MV-4-11 (cell line): Measurements from ENCODE around the gene SLC47A2.

Experiments used
- DNase-seq: peaks from one replicate; lab custom pipeline; 2025; lab: John Stamatoyannopoulos, UW

SLC47A2 gene

DNA sequence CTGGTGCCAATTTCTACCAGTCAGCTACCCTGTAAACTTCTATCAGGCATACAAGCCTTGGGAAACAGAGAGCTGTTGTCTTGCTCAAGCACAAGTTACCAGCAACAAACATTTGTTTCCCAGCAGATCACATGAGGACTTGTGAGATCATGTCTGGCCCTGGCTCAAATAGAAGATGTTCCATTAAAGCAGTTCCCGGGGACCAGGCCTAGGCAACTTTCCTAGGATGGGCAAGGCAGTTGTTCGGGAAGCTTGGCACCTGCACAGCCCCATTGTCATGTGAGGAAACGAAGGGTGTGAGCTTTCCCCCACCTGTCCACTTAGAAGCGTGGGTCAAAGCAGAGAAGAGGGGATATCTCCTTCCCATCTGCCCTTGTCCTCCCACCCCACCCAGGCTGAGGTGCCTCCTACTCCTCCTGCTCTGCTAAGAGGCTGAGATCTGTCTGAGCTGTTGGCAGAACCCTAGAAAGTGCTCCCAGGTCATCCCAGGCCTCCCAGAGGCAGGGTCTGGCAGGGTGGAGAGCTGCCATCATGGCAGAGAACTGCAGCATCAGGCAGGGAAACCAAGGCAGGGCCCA lies 11.2 kb upstream of the SLC47A2 start:
- DNase-seq = peak; percentile 15

DNA sequence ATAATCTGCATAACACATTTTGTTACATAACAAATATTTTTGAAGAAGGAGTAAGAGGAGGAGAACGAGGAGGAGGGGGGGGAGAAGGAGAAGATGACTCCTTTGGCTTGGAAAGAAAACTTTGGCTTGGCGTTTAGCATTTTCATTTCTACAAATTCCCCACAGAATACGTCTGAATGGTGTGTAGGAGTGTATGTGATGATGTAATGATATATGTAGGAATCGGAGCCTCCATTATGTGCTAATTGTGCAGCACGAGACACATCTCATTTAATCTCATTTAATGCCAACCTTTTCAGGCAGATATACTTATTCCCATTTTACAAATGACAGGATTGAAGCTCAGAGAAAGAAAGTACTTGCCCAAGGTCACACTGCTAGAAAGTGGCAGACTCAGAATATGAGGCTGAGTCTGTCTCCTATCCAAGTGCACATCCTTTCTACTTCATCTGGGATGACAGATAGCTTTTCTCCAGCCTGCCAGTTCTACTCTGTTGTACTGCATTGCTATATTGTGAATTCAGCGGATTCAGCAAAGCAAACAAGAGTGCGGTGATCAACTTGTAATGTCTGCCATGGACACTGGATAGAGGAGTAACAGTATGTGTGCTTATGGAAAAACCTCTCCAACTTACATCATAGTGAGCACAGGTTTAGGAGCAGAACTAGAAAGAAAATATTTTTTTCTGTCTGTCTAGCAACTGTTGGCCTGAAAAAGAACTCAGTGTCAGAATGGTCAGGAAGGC lies 10.4 kb upstream of the SLC47A2 start:
- no peak for DNase-seq

DNA sequence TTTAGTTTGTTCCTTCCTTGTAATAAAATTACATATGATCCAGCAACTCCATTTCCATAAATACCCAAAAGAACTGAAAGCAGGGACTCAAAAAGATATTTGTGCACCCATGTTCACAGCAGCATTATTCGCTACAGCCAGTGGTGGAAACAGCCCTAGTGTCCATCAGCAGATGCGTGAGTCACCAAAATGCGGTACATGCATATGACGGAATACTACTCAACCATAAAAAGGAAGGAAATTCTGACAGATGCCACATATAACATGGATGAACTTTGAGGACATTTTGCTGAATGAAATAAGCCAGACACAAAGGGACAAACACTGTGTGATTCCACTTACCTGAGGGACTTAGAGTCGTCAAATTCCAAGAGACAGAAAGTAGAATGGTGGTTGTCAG lies 9.1 kb upstream of the SLC47A2 start:
- DNase-seq = peak; percentile 10

DNA sequence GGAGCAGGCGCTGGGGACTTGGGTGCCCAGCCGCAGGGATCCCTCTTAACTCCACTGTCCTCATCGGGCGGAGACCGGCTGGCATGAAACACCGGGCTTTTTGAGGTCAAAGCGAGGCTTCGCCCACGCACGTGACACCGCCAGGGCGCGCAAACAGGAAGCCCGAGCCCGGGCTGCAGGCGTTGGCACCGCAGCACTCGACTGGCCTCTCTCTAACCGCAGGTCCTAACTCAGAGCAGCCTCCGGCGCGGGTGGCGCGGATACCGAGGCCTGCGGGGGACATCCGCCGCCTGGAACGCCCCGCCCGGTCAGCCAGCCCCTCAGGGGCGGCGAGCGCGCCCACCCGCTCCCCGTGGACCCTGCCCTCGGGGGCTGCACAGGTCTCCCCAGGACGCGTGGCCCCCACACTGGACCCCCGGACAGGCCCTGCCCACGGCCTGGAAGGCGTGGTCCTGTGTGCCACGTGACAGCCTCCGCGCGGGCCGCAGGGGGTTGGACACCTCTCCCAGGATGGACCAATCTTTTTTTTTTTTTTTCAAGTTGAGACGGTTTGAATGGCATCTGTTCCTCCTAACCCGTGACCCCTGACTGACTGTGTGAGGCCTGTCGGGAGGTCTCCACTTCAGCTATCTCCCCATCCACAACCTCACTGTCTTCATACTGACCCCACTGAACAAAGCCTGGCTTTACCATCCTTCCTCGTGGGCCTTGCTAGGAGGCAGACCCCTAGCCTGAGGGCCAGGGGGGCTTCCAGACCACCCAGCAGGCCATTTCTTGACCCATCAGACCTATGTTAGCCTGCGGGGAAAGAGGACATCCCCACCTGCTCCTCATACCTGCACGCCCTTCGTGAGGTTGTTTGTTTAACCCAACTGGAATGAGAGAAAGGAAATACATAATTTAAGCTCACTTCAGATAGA lies 8.4 kb upstream of the SLC47A2 start:
- peak; percentile 71 for DNase-seq

DNA sequence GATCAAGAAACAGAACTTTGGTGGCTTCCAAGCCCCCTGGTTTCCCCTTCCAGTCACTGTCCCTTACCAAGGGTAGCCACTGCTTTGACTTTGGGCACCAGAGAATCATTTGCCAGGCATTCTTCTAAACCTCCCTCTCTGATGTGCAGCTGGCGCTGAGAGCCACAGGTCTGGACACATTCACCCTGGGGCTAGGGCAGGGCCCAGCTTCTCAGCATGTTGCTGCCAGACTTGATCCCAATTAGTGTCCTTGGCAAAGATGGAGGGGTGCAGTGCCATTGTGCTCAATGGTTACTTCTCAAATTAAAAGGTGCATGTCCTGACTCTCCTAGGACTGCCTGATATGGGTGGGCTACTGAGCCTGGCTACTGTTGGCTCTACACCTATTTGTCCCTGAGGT lies 7.6 kb upstream of the SLC47A2 start:
- DNase-seq = no peak

DNA sequence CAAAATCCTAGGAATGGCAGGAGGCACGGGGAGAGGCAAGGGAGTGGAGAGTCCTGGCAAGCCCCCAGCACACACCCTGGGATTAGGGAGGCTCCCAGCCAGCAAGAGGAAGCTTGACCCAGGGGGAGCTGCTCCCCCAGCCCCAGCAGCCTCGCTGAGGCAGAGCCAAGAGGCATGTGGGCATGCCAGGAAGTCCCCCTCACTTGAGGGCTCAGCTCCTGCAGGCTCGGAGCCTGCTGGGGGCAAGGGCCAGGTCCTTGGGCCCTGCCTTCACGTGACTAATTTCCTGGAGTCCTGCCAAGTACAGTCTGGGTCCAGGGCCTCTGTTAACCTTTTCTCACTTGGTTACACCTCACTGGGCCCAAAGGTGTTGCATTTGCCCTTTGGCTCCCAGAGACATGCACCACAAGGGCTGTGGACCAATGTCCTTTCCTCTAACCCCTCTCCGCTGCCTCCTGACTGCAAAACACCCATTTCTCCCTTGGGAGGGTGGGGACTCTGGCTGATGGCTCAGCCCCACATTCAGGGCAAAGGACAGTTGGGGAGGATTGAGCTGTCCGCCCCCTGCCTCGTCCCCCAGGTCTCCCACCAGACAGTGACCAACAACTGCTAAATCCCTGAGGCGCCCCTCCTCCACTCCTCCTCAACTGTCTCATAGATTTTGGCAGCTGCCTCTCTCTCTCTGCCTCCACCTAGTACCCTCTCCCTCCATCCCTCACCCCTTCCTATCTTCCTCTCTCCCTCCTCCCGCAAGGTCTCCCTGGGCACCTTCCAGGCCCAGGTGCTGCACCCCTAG lies 4.4 kb upstream of the SLC47A2 start:
- no peak for DNase-seq

DNA sequence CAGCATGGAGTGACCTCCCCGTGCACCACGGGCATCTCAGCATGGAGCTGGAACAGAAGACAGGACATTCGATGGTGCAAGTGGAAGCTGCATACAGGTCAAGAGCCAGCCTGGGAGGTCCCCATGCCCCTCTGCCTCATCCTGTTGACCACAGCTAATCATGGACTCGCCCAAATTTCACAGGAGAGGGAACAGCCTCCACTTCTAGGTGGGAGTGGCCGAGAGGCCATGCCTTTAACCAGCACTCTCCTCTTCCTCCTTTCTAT lies 3.8 kb upstream of the SLC47A2 start:
- peak; percentile 52 for DNase-seq

DNA sequence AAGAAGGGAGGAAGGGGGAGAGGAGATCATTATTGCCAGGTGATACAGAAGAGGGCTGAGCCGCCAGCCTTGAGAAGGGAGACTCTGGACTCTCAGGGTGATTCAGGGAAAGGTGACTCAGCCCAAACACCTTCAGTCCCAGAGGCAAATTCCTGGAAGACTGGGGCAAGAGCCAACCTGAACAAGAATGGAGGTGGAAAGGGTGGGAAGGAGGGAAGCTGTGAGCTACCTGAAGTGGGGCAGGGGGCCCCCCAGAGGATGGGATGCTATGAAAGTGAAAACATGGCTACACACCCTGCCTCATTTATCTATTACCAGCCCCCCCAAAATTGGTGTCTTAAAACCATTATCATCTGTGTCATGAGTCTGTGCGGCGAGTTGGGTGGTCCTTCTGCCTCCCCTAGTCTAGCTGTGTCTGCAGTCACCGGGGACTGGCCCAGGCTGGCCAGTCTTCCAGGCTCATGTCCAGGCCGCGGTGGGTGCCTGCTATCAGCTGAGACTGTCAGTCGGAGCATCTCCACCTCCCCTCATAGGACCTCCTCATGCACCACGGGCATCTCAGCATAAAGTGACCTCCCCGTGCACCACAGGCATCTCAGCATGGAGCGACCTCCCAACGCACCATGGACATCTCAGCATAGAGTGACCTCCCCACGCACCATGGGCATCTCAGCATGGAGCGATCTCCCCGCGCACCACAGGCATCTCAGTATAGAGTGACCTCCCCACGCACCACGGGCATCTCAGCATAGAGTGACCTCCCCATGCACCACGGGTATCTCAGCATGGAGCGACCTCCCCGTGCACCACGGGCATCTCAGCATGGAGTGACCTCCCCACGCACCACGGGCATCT lies 3.2 kb upstream of the SLC47A2 start:
- no peak for DNase-seq

DNA sequence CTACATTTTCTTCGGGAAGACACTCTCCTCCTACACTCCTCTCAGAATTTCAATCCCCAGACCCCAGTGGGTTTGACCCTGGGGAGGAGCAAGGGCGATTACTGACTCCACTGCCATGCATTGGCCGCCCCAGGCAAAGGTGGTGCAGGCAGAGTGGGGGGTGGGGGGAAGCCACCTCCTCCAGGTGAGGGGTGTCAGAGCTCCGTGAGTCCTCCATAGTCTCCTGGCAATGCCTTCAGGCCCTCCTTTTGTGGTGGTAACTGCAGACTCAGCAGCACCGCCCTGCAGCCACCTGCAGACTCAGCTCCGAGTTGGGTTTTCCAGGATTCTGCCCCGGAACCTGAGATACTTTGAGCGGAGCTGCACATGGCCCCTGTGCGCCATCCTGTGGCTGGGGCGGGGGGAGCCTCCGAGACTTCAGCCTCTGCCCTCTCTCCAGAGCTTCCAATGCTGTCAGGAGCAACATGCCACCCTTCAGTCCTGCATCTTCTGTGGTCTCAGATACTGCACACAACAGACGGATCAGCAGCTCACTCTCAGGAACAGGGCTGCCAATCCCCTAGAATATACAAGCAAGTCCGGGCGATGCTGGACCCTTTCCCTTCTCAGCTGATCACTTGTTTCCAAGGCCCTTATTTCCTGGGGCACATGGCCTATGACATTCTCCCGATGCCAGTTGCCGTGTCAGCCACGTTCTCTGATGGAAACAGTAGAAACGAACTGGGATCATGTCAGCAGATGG lies 2.4 kb upstream of the SLC47A2 start:
- DNase-seq = no peak

DNA sequence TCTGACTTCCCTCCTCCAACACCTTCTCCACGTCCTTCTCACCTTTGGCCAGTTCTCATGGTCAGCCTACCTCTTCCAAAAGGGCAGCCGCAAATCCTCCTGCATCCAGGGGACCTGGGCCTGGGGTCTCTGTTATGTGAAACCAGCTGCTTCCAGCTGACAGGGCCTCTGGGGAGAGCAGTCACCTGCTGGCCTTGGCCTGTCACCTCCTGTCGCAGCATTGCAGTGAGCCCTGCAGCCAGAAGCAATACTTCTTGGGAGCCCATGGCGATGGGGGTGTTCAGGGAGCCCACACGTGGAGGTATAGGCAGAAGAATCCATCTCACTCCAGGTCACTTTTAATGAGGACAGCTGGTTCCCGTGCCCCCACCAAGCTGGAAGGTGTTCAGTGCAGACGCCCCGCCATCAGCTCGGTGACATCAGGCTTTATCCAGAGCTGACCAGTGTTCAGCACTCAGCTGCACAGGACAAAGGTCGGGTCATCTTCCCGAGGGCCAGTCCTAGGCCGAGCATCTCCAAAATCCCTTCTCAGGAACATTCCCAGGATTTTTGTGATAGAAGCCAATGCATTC lies 1.7 kb upstream of the SLC47A2 start:
- DNase-seq = no peak

DNA sequence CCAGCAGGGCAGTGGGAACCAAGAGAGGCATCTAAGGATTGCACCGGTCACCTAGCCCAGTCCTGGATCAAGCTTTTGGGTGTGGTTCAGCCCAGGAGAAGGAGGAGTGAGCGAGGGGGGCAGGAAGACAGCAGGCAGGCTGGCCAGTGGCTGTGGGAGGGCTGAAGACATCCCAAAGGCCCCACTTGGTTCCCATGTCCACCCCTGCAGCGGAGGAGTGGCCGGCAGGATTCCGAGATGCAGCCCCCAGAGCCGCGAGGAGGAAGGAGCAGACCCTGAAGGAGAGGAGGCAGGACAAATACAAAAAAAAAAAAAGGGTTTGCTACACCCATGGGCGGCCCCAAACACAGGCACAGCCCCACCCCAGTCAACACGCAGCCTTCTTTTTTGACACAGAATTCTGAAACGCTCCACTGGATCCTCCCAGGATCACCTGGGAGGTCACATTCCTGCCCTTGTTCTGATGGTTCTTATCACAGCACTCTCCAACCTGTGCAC lies 1.1 kb upstream of the SLC47A2 start:
- DNase-seq = no peak

DNA sequence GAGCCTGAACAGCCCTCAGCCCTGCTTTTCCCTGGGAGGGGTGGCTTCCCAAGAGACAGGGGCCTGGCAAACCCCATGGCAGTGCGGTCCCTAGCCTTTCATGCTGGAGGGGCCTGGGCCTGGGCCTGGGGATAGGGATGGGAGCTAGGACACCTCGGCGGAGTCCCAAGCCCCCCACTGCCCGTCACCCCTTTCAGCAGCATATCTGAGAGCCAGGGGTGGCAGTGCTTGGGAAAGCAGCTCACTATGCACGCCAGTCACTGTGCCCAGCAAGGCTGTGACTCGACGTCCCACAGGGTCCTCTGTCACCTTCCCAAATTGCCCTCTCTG lies 612 bp upstream of the SLC47A2 start:
- no peak for DNase-seq

DNA sequence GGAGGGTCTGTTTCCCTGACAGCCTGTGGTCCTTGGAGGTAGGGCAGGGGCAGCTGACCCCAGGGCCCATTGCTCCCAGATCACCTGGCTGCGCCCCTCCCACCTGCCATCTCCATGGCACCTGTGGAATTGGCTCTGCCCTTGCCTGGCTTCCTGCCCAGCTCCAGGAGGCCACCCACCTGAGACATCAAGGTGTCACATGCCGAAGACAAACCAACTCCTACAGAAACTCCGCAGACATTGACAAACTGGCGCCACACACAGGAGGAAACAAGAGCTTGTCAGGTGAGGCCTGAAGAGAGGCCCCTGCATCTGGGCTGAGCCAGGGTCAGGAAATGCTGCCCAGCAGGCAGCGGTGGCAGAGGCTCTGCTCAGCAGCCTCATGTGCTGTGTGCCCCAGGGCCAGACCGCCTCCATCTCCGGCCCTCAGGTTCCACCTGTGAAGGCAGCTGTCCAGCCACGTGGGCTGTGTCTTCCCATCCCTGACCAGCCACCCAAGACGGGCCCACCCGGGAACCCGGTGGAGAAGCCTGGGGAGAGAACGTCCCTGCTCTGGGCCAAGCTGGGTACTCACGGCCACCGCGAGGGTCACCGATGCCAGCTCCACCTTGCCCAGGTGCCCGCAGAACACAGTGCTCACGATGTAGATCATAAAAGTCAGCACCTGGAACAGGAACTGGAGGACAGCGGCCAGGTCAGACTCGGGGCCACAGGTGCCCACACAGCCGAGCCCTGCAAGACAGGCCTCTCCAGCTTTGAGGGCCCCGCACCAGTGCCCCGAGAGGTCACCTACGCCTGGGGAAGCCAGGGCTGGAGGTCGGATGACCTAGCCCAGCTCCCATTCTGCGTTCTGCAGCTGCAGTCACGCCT lies 1.6 kb downstream of the SLC47A2 start:
- no peak for DNase-seq

DNA sequence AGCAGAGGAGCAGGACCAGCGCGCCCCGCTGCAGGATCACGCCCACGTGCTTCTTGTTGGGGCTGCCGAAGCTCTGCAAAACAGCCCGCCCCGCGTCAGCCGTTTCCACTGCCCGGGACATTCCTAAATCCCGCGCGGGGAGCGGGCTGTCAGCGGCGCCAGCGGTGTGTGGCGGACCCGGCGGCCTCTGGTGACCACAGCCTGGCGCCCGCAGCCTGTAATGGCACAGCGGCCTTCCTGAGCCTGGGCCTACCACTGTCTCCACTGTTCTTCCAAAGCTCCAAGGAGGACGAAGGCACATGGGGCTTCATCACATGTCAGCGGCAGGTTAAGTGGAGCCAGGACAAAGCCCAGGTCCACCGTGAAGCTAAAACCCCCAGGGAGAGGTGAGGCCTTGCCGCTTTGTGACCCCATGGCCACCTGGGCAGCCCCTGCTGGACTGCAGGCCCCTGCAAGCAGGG lies 2.5 kb downstream of the SLC47A2 start:
- no peak for DNase-seq

DNA sequence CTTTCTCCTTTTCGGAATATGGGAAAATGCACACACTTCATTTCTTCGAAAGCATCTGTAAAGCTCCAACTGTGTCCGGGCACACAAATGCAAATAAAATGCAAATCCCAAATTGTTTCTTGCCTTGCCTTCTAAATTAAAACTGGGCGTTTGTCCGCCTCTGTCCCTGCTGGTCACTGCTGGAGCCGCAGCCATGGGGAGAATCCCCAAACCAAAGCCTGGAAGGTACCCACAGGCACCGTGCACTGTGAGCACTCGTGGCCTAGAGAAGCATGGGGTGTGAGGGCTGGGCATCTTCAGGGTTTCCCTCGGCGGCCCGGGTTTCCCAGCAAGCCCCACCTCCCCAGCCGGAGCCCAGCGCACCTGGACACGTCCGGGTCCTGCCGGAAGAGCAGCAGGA lies 2.9 kb downstream of the SLC47A2 start:
- DNase-seq = no peak

DNA sequence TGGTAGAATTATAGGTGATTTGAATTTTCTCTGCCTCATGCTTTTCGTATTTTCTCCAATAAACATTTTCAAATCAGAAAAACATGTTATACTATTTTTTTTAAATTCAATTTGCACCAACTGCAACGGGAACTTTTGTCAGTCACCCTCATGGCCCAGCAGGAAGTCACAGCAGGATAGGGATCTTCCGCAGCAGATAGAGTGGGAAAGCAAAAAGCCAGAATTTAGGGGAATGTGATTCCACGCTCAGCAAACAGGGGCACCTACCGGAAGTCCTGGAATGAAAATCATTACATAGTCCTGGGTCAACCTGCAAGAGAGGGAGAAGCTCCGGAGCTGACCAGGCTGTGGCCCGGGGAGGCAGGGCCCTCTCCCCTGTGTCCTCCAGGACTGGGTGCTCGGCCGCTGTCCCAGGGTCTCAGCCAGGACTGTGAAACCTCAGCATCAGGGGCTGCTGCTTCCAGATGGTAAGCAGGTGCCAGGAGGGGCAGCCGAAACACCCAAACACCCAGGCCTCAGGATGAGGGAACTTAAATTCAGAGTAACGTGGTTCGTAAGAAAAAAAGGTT lies 3.9 kb downstream of the SLC47A2 start:
- DNase-seq = no peak

DNA sequence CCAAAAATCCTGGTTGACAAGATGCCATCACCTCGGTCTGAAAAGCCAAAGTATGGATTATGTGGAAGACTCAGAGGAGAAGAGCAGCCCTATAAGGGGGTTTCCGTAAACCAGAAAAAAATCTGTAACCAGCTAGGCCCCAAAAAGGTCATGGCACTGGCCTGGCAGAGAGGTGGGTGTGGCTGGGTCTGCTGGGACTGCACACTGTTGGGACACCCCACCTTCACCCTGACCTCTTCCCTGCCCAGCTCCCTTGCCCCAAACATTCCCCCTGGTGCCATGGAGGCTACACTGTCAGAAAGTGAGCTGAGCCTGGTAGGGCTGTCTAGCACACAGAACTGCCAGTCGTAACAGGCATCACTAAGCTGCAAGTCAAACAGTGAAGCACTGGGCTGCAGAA lies 6.5 kb downstream of the SLC47A2 start:
- DNase-seq = no peak

DNA sequence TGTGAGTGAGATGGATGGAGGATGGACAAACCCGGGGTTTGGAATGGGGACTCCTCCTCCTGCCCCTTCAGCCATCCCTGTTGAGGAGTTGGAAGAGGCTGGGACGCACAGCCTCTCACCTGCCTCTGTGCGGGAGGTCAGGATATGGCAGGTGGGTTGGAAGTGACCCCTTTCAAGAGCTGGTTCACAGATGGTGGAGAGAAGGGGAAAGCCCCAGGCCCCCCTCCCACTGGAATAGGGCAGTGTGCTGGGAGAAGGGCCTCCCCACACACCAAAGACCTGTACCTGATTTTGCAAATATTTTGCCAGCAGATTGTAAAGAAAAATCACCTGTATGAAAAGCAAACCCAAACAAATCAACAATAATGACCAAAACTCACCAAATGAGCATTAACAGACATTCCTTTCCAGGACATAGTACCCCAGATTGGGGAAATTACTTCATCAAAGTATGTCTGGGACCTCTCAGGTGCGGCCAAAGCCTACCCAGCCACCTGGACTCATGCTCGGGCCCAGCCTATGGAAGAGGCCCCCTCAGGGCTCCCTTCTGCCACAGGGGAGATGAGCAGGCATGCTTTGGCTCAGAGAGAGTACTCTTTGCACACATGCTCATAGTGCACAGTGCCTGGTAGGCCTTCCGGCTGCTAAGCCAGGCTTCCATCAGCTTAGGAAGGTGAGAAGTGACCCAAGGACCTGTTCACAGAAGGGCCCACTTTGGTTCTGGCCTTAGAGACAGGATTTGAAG lies 7.8 kb downstream of the SLC47A2 start:
- no peak for DNase-seq
